Right lobe of liver (tissue), 6 donors: ENCODE data around the gene SPRY2. TPM values are rescaled to one million over a fixed set of nuclear protein-coding genes. Genes with fewer than 3 reads are reported as not detected.
A peak's percentile ranks its signal among the peaks of the same experiment; 100 is the strongest.

ENCODE experiments used
- ATAC-seq, 4 donors: fragments of 200-7000 bp; cut with Tn5 transposase; one replicate each; pipeline ENCODE4 v1.9.1; 2020; ENCODE audit warnings: mild to moderate bottlenecking in 4 of 4, moderate library complexity in 4 of 4
- DNase-seq, 3 donors: peaks; one replicate each; pipeline ENCODE4 v3.0.0-alpha.2; 2020
- H3K27ac ChIP-seq, 3 donors: fragments of 200-600 bp; one replicate each; pipeline ENCODE4 v1.8.0; 2022
- H3K27me3 ChIP-seq, 2 donors: fragments of 200-600 bp; one replicate each; pipeline ENCODE4 v1.8.0; 2022
- H3K36me3 ChIP-seq, 4 donors: fragments of 200-600 bp; sonication (generic) in 1 of 4; one replicate each; pipeline versions ENCODE4 v1.5.1 to v1.8.0; 2017 to 2022; ENCODE audit warnings: control low read depth in 1 of 4
- H3K4me1 ChIP-seq, 4 donors: fragments of 200-600 bp; sonication (generic) in 1 of 4; one replicate each; pipeline versions ENCODE4 v1.5.1 to v1.8.0; 2017 to 2022; ENCODE audit warnings: control low read depth in 1 of 4
- H3K4me3 ChIP-seq, 3 donors: fragments of 200-600 bp; one replicate each; pipeline ENCODE4 v1.8.0; 2022
- H3K9me3 ChIP-seq, 4 donors: fragments of 200-600 bp; sonication (generic) in 1 of 4; one replicate each; pipeline versions ENCODE4 v1.5.1 to v1.8.0; 2017 to 2022; ENCODE audit warnings: control low read depth in 1 of 4
- POLR2A ChIP-seq: fragments of 450-650 bp; IDR thresholded peaks from one replicate; pipeline ENCODE4 v1.6.1; 2017; ENCODE audit warnings: antibody characterized with exemption, mild to moderate bottlenecking
- WGBS: methylation state at CpG from one replicate; pipeline ENCODE4 v1.1.6; 2018; ENCODE audit warnings: low coverage, low lambda C conversion rate; ENCODE audit not compliant: insufficient coverage; ENCODE audit errors: missing lambda C conversion rate; 5-methylcytosine and 5-hydroxymethylcytosine counted together
- intact Hi-C, 2 donors: fragments of 100-400 bp; cut with DNase I; formaldehyde crosslinking; loops; one replicate each; pipeline versions ENCODE4 v1.11.2 to v1.14.1; 2022
- total RNA-seq, 6 experiments: library from RNA; depleted of rRNA in 2 of 6; stranded (reverse); fragments of >200 nt in 2 of 6; fragmentation: NEBNext Ultra II Directional in 3 of 6; extraction: Animal tissue kit (Norgen Biotek cat#: 25700) in 3 of 6; gene quantifications; one replicate each; pipeline versions ENCODE4 v1.1.0 to v1.2.4, GENCODE V29; 2016 to 2023
- TF ChIP-seq, protein P1 (sequence below), 4 donors: fragments of 200-600 bp in 3 of 4; fragments of 450-650 bp in 1 of 4; IDR thresholded peaks; one replicate each; pipeline versions ENCODE4 v1.5.1 to v1.8.0; 2016 to 2022; ENCODE audit warnings: antibody characterized with exemption in 4 of 4, mild to moderate bottlenecking in 2 of 4
- donor health status: DM: no; HTN: yes; CAD: no.
- donor health status: DM: no; HTN: no; CAD: no.
- donor health status: DM: no; HTN: no; CAD: no.
- donor health status: DM: no; HTN: yes; CAD: no.
- donor health status: DM: no; HTN: yes; CAD: no.

The SPRY2 gene
- total RNA-seq, 6 experiments from 2014 or later: 9.4 to 14.7 (median 10.5) TPM

DNA sequence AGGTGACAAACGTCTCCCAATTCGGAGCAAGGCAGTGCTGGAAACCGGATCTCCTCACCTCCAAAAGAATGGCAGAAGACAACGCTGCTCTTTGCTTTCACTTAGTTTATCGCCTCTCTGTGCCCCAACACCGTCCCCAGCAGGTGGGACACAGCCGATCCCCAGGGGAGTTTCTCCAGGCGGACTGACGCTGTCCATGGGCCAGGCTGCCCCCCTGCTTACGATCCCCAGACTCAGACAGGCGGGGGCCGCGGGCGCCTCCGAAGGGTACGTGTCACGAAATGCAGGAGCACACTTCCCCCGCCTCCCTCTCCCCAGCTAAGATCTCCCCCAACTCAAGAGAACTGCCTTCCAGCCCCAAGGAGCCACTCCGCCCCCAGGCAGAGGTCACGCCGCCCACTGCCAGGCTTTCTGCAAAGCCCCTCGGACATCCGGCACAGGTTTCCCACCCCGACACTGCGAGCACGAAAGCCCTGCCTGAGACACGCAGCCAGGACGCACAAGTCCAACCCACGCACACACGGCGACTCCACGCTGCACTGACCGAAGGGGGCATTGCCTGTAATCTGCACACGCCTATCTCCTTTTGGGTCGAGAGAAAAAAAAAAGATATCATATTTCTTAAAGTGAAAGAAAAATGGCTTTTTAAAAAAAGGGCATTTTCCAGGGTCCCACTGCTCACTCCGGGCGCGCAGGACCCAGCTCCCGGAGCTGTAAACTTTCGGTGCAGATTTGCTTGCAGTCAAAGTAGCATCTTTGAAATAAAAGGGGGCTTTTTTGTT lies 2.0 kb downstream of the SPRY2 start:
- DNase-seq (peak; percentile 75 to 85 (median 80)), ATAC-seq (peak; percentile 29 to 37 (median 34))
- intact Hi-C loops: no loop called here
- 2% methylated on average over 35 of the region's 40 CpGs for WGBS
- H3K27me3 ChIP-seq: no peaks in the 10 kb centered on the region
- H3K9me3 ChIP-seq: no peaks in the 10 kb centered on the region
- H3K36me3 ChIP-seq: peaks cover 0 to 8% (median 0%) of the 10 kb centered on the region in 4 donors
- peaks cover 0 to 38% (median 16%) of the 10 kb centered on the region in 4 donors for H3K4me1 ChIP-seq
- H3K27ac ChIP-seq: peak overlapping the region; percentile 95 to 98 (median 97)
- peak overlapping the region; percentile 83 to 89 (median 87) for H3K4me3 ChIP-seq
- TF ChIP-seq, protein P1, sequence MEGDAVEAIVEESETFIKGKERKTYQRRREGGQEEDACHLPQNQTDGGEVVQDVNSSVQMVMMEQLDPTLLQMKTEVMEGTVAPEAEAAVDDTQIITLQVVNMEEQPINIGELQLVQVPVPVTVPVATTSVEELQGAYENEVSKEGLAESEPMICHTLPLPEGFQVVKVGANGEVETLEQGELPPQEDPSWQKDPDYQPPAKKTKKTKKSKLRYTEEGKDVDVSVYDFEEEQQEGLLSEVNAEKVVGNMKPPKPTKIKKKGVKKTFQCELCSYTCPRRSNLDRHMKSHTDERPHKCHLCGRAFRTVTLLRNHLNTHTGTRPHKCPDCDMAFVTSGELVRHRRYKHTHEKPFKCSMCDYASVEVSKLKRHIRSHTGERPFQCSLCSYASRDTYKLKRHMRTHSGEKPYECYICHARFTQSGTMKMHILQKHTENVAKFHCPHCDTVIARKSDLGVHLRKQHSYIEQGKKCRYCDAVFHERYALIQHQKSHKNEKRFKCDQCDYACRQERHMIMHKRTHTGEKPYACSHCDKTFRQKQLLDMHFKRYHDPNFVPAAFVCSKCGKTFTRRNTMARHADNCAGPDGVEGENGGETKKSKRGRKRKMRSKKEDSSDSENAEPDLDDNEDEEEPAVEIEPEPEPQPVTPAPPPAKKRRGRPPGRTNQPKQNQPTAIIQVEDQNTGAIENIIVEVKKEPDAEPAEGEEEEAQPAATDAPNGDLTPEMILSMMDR (IDR thresholded peaks at IDR 0.05): peak in 3 of 4 donors; percentile 15 to 20 (median 19)
- TF ChIP-seq POLR2A: peak; percentile 45

DNA sequence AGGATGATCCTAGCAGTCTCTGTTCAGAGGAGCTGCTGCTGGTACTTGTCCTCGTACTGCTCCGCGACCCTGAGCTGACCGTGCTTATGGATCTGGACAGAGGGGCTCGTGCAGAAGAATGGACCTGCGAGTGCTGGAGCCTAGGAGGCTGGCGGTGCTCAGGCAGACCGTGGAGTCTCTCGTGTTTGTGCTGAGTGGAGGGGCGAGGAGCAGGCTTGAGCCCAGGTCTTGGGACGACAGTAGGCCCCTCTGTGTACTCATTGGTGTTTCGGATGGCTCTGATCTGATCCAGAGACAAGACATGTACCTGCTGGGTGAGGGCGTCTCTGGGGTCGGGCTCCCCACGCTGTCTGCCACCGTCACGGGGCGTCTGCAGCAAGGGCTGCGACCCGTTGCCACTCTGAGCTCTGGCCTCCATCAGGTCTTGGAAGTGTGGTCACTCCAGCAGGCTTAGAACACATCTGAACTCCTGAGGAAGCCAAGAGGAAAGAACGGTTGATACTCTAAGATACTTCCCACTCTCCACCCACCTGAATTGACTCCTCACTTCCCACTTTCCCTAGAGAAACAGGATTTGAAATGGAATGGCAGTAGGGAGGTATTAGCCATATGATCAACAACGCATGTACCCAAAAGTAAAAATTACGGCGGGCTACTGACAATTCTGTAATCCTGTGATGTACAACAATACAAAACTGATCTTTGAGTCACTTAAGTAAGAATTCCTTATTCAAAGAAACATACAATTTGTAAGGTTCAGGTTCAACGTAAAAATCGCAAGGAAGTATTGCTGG lies 3.4 kb downstream of the SPRY2 start:
- peaks cover 0 to 13% (median 0%) of the 10 kb centered on the region in 4 donors for H3K36me3 ChIP-seq
- H3K27me3 ChIP-seq: no peaks in the 10 kb centered on the region
- H3K9me3 ChIP-seq: no peaks in the 10 kb centered on the region
- DNase-seq (peak in 2 of 3 donors; percentile 23 to 57), ATAC-seq (no peak)
- intact Hi-C loops: no loop called here
- no peak for TF ChIP-seq POLR2A
- TF ChIP-seq, protein P1 (IDR thresholded peaks at IDR 0.05): no peak
- peak overlapping the region; percentile 83 to 89 (median 87) for H3K4me3 ChIP-seq
- peak overlapping the region; percentile 95 to 98 (median 97) for H3K27ac ChIP-seq
- 53% methylated on average over 6 of the region's 26 CpGs for WGBS
- peaks cover 0 to 38% (median 16%) of the 10 kb centered on the region in 4 donors for H3K4me1 ChIP-seq

- DNase-seq: no peak
- intact Hi-C loops: no loop called here
- H3K27ac ChIP-seq: peak overlapping the region; percentile 52 to 97 (median 95)
- 36% methylated on average over 3 of the region's 9 CpGs for WGBS
- H3K4me3 ChIP-seq: peak overlapping the region; percentile 83 to 89 (median 87)
- no peaks in the 10 kb centered on the region for H3K27me3 ChIP-seq
- no peak for ATAC-seq
- no peak for TF ChIP-seq POLR2A
- TF ChIP-seq, protein P1 (IDR thresholded peaks at IDR 0.05): no peak
- peaks cover 0 to 38% (median 16%) of the 10 kb centered on the region in 4 donors for H3K4me1 ChIP-seq
- peaks cover 0 to 13% (median 0%) of the 10 kb centered on the region in 4 donors for H3K36me3 ChIP-seq
- no peaks in the 10 kb centered on the region for H3K9me3 ChIP-seq
These were observed 4.1 kb downstream of the SPRY2 start for GRCh38 chr13:80336776-80337287.

DNA sequence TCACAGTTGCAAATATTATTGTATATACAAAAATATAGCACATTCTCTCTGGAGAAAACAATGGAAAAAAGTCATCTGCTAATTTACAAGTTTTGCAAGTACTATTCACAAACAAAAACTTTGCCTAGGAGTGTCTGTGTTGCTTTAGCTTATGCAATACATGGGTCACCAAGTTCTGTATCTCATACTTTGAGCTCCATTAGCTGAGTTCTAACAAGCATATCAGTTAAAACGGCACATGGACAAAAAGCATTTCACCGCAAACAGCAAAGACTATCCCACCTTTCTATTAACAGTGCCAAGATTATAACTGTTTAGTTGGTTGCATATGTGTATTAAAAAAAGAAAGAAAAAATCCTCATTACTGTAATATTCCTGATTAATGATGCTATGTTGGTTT lies 4.6 kb downstream of the SPRY2 start:
- TF ChIP-seq POLR2A: peak; percentile 14
- TF ChIP-seq, protein P1 (IDR thresholded peaks at IDR 0.05): no peak
- 22% methylated on average over 2 of the region's 2 CpGs for WGBS
- DNase-seq: no peak

More for the DNA sequence above, 4.6 kb downstream of the SPRY2 start:
- peaks cover 0 to 38% (median 16%) of the 10 kb centered on the region in 4 donors for H3K4me1 ChIP-seq
- peaks cover 0 to 13% (median 0%) of the 10 kb centered on the region in 4 donors for H3K36me3 ChIP-seq
- H3K9me3 ChIP-seq: no peaks in the 10 kb centered on the region
- peak overlapping the region in 2 of 3 donors; percentile 83 to 89 for H3K4me3 ChIP-seq
- peak overlapping the region in 2 of 3 donors; percentile 95 to 97 for H3K27ac ChIP-seq
- intact Hi-C loops: no loop called here
- no peaks in the 10 kb centered on the region for H3K27me3 ChIP-seq
- ATAC-seq: peak in 3 of 4 donors; percentile 6 to 15 (median 10)
